ENCODE measurements around the gene CSNK2A2. TPM values are rescaled to one million over a fixed set of nuclear protein-coding genes. Genes with fewer than 3 reads are reported as not detected.

The CSNK2A2 gene
- total RNA-seq, 1 donor from 2014 or later, result 72.1 TPM

GRCh38 chr16:58234831-58235595 lies 37.1 kb upstream of the CSNK2A2 start:
- DNase-seq (no peak), ATAC-seq (no peak)
- H3K4me3 ChIP-seq, result no peak overlapping the region
- no peak for TF ChIP-seq CTCF (IDR thresholded peaks at IDR 0.05)
- no peaks in the 10 kb centered on the region for H3K36me3 ChIP-seq
- peaks cover 6% of the 10 kb centered on the region for H3K4me1 ChIP-seq
- H3K27me3 ChIP-seq (ENCODE audit: low read depth), result no peaks in the 10 kb centered on the region
- intact Hi-C loops (cut with DNase I), result no loop called here
- no peaks in the 10 kb centered on the region for H3K9me3 ChIP-seq
- H3K27ac ChIP-seq, result no peak overlapping the region

GRCh38 chr16:58230259-58230658 lies 32.4 kb upstream of the CSNK2A2 start:
- H3K36me3 ChIP-seq, result no peaks in the 10 kb centered on the region
- no peaks in the 10 kb centered on the region for H3K4me1 ChIP-seq
- intact Hi-C loops (cut with DNase I), result no loop called here
- H3K27ac ChIP-seq, result no peak overlapping the region
- DNase-seq (no peak), ATAC-seq (no peak)
- H3K4me3 ChIP-seq, result no peak overlapping the region
- TF ChIP-seq CTCF (IDR thresholded peaks at IDR 0.05), result no peak
- H3K9me3 ChIP-seq, result no peaks in the 10 kb centered on the region
- no peaks in the 10 kb centered on the region for H3K27me3 ChIP-seq (ENCODE audit: low read depth)

GRCh38 chr16:58226790-58227189 lies 28.9 kb upstream of the CSNK2A2 start:
- DNase-seq (no peak), ATAC-seq (no peak)
- TF ChIP-seq CTCF (IDR thresholded peaks at IDR 0.05), result no peak
- Histone ChIP-seq H3K27ac (no peak overlapping the region), H3K27me3 (ENCODE audit: low read depth) (no peaks in the 10 kb centered on the region), H3K4me1 (no peaks in the 10 kb centered on the region), H3K9me3 (no peaks in the 10 kb centered on the region), H3K4me3 (no peak overlapping the region), H3K36me3 (no peaks in the 10 kb centered on the region)
- intact Hi-C loops (cut with DNase I), result no loop called here

GRCh38 chr16:58225965-58226602 lies 28.2 kb upstream of the CSNK2A2 start:
- no peaks in the 10 kb centered on the region for H3K4me1 ChIP-seq
- no peaks in the 10 kb centered on the region for H3K27me3 ChIP-seq (ENCODE audit: low read depth)
- ATAC-seq (no peak), DNase-seq (no peak)
- no peak overlapping the region for H3K4me3 ChIP-seq
- no peaks in the 10 kb centered on the region for H3K9me3 ChIP-seq
- H3K36me3 ChIP-seq, result no peaks in the 10 kb centered on the region
- intact Hi-C loops (cut with DNase I), result no loop called here
- TF ChIP-seq CTCF (IDR thresholded peaks at IDR 0.05), result no peak
- no peak overlapping the region for H3K27ac ChIP-seq

GRCh38 chr16:58222532-58223316 lies 24.8 kb upstream of the CSNK2A2 start:
- H3K4me1 ChIP-seq, result no peaks in the 10 kb centered on the region
- ATAC-seq (no peak), DNase-seq (no peak)

More at GRCh38 chr16:58222532-58223316, 24.8 kb upstream of the CSNK2A2 start:
- Histone ChIP-seq H3K4me3 (no peak overlapping the region), H3K27ac (no peak overlapping the region), H3K27me3 (ENCODE audit: low read depth) (no peaks in the 10 kb centered on the region), H3K36me3 (no peaks in the 10 kb centered on the region), H3K9me3 (no peaks in the 10 kb centered on the region)
- TF ChIP-seq CTCF (IDR thresholded peaks at IDR 0.05), result no peak
- intact Hi-C loops (cut with DNase I), result no loop called here
